Ramos (cell line): Measurements from ENCODE around the gene UBE2E2.

Experiments used
- in situ Hi-C: fragments of 300-500 bp; cut with MboI; formaldehyde crosslinking; loops from one replicate; pipeline ENCODE4 v1.14.3; 2022; ENCODE audit warnings: low sequenced_read_pairs; ENCODE audit not compliant: unreplicated experiment

The UBE2E2 gene

DNA sequence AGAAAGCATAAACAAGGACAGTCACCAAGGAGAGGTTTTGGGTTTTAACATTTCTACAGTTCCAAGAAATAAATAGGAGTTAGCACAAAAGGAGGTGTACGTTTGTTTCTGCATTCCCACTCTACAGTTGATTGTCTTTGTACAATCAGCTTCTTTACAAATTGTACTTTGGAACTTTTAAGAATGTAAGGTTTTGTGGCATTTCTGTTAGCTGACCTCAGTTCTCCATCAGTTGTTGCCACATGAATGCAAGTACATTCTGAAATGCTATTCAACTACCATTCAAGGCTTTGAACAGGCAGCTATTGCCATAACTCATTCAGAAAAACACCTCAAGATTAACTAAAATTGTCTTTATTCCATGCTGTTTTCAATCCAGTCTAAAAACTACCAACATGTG lies 349.4 kb downstream of the UBE2E2 start:
- in situ Hi-C loops: no loop called here

DNA sequence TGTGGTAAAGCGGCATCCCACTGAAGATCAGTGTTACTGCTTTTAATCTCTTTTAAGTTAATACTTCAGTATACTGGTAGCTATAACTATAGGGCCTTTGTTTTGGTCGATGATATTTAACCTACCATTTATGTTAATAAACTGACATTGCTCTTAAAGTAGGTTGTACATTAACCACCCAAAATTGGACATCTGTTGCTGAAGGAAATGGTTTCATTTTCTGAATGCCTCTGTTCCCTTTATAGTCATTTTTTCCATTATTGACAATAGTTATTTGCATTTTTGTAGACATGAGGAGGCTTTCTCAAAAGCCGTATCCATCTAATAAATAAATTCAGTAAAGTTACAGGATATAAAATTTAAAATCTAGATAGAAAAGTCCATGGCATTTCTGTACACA lies 350.2 kb downstream of the UBE2E2 start:
- in situ Hi-C loops: no loop called here

DNA sequence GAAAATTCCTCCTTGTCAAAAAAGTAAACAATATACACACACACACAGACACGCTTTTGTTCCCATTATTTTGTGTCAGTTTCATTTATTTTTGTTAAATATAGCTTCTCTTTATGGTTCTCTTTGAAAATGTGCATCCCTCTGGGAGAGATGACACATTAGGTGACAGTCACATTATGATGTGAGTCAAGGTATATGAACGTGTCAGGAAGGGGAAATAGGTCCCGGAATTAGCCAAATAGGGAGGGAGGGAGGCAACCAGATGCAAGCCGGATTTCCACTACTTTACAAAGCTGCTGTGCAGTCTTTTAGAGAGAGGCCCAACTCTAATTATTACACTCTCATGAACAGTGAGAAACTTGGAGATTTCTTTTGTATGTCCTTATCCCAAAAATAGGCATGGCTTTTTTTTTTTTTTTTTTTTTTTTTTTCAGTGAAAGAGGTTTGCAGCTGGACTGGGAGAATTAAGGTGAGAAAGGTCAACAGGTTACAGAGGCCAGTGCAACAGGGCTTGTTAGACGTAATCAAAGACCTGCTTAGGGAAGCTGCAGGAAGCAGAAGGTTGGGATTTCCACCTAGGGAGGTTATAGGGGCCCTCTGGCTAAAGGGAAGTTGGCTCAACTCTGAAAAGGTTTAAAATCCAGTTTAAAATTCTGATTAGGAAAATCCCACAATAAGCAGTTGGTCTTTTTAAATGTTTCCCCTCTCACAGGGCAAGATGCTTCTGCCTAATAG lies 362.1 kb downstream of the UBE2E2 start:
- in situ Hi-C loops: no loop called here

DNA sequence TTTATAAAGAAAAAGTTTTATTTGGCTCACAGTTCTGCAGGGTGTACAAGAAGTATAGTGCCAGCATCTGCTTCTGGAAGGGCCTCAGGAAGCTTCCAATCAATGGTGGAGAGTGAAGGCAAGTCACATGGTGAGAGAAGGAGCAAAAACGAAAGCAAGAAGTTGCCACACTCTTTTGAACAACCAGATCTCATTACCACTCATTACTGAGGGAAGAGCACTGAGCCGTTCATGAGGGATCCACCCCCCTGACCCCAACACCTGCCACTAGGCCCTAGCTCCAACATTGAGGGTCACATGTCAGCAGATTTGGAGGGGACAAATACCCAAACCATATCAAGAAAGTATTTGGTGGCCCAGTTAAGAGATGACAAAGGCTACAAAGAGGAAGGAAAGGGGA lies 363.4 kb downstream of the UBE2E2 start:
- in situ Hi-C loops: no loop called here

DNA sequence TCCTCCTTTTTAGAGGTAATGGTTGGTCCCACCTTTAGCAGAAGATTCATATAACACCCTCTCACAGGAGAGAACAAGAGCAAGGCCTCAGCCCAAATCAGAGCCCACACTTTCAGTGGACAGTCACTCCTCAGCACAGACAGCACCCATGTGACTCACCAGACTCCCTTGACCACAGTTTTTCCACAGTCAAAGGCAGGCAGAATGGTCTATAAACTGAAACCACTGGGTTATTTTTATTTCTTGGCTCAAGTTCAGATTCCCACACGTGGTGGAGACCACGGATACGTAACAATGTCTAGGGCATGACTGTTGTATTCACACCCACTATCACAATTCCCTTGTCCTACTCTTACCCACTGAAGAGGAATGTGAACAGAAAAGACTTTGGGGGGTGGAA lies 364.8 kb downstream of the UBE2E2 start:
- in situ Hi-C loops: no loop called here

DNA sequence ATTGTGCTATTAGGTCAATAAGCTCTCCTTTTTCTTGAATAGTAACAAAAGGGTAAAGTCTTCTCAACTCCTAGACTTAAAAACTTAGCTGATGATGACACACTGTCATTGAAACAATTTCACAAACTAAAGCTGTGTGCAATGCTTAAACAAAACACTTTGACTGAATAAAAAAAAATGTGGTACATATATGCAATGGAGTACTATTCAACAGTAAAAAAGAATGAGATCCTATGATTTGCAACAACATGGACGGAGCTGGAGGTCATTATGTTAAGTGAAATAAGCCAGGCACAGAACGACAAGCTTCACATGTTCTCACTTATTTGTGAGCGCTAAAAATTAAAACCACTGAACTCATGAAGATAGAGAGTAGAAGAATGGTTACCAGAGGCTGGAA lies 370.7 kb downstream of the UBE2E2 start:
- in situ Hi-C loops: no loop called here

DNA sequence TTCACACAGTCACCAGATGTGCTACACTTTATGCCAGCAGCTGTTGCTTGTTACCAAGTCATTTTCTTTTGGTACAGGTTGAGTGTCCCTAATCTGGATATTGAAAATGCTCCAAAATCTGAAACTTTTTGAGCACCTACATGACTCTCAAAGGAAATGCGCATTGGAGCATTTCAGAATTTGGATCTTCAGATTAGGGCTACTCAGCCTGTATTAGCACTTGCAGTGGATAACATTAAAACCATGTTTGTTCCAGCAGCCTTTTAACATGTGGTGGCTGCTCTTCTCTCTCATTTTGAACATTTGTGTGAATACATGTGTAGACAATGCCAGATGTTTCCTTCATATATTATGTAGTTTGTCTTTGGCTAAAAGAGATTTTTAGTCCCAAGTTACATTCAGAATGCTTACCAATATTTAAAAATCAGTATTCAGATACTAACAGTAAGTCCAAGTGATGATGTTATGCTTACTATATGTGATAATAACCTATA lies 371.7 kb downstream of the UBE2E2 start:
- in situ Hi-C loops: no loop called here

DNA sequence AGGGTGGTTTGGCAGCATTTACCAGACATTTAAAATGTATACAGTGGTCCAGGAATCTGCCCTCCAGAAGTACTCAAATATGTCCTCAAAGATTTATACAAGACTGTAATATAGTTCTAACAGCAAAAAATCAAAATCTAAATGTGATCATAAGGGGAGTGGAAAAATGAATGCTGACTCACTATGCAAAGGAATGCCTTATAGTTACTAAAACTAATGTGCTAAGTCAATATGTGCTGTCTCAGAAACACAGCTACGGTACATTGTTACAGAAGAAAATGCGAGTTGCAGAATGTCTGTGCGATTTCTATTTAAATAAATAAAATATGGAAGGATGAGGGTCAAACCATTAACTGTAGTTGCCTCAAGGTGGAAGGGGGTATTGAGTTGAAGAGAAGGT lies 372.6 kb downstream of the UBE2E2 start:
- in situ Hi-C loops: no loop called here

DNA sequence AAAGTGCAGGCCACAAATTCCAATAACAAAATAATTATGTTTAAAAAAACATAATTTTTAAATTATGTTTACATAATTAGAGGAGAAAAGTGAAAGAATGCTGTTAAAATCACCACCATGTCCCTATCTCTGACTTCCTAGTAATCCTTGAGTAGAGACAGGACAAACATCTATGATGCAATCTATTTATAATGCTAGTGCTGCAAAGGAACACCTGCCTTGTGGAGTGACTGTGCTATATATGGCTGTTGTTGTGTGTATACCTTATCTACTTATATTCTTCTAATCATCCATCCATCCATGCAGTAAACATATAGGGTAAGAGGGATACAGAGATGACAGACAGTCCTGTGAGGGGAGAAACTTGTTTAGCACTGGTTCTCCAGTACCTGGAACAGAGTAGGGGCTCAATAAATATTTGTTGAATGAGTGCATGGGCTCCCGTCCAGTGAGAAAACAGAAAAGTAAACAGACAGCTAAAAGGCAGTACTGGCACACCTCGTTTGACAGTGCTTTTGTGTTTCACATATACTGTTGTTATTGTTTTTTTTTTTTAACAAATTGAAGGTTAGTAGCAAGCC lies 373.3 kb downstream of the UBE2E2 start:
- in situ Hi-C loops: no loop called here

DNA sequence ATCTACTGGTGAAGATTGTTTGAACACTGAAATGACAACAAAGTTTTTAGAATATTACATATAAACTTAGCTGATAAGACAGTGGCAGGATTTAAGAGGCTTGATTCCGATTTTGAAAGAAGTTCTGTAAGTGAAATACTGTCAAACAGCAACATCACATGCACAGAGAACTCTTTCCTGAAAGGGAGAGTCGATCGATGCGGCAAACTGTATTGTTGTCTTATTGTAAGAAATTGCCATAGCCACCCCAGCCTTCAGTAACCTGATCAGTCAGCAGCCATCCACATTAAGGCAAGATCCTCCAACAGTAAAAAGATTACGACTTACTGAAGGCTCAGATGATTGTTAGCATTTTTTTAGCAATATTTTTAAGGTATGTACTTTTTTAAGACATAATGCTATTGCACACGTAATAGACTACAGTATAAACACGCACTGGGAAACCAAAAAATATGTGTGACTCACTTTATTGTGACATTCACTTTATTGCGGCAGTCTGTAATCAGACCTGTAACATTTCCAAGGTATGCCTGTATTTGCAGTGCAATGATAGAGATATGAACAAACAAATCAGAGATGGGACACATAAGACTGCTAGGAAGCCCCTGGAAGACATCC lies 377.1 kb downstream of the UBE2E2 start:
- in situ Hi-C loops: no loop called here

DNA sequence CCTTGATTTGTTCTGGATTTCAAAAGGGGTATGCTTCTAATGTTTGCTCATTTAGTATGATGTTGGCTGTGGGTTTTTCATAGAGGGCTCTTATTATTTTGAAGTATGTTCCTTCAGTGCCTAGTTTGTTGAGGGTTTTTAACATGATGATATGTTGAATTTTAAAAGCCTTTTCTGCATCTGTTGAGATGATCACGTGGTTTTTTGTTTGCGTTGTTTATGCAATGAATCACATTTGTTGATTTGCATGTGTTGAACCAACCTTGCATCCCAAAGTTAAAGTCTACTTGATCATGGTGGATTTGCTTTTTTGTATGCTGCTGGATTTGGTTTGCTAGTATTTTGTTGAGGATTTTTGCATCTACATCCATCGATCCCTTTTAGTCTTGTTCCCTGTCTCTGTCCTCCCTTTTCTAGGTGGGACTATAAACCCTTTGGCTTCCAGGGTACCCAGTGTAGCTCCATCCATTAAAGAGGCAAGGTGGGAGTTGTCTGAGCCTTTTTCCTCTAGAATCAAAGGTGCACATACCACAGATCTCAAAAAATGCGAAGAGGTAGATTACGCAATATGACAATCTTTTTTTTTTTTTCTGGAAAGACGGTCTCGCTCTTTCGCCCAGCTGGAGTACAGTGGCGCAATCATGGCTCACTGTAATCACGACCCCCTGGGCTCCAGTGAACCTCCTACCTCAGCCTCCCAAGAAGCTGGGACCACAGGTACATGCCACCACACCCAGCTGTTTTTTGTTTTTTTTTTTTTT lies 381.0 kb downstream of the UBE2E2 start:
- in situ Hi-C loops: no loop called here

DNA sequence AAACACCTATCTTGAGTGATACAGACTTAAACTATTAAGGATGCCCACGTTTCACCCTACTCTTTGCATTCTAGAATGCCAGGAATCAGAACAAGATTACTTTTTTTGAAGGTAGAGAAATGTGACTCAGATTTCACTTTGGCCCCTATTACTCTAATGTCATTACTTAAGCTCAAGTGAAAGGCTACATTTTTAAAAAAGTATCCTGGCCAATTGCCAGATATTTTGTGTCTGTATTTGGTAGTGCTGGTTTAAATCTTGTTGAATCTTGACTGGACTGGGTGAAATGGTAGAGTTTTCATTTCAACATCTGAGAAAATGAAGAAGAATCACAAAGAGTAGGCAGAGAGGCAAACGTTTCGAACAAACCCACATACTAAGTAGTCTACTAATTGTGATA lies 384.4 kb downstream of the UBE2E2 start:
- in situ Hi-C loops: no loop called here

DNA sequence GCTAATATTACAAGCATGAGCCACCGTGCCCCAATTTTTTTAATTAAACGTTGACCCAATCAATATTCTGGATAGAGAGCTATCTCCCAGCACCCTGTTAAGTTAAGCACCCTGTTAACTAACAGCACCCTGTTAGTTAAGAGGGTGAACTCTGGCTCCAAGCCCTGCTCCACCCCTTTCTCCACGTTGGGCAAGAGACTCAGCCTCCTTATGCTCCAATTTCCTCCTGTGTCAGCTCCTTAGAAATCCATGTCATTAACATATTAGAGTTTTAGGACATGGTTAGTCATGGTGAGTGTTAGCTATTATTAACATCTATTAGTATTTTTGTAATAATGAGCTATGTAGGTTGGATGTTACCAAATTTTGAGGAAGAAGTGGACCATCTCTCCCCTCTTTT lies 385.4 kb downstream of the UBE2E2 start:
- in situ Hi-C loops: no loop called here

DNA sequence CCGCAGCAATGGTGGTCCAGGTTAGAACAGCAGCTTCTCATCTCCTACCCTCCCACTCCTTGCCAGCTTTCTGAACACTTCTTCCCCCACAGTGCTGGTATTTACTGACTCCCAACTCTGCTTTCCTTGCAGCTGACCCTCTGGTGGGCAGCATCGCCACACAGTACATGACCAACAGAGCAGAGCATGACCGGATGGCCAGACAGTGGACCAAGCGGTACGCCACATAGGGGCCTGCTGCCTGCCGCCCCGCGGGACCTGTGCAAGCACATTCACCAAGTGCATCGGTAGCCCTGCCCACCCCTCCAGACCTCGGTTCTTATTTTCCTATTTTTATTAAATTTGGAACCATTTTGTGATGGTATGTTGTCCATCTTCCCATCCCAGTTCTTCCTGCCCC lies 386.5 kb downstream of the UBE2E2 start:
- in situ Hi-C loops: no loop called here

DNA sequence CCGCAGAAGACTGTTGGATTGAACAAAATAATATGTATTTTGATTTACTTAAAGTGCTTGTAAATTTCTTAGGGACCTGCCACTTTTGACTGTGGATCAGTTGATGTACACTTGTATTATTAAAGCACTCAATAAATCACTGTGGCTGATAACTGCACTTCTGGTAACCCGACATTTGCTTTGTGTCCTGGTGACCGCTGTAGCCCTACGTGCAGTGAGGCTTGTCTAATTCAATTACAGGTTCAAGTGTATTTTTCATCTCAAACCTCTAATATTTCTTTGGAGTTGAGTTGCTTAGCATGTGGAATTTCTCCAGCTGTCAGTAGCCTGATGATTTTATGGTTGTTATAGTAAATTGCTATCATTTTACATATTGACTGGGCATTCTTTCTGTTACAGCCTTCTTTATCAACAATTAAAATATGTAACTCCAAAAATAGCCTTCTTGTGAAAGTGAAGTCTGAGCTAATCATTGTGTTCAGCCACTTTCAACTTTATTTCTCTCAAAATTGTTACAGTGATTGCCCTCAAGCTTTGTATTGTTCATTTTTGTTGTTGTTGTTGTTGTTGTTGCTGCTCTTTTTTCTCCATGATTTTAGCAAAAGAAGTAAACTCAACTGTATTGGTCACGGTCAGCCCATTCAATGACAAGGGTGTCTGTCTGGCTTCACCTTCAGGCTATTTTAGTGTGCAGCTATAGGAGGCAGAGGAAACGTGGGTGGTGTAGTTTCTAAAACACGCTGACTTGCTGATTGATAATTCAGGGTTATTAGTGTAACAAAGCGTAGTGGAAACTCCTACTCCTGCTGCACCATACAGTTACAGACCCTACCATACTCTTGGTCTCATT lies 387.5 kb downstream of the UBE2E2 start:
- in situ Hi-C loops: no loop called here

DNA sequence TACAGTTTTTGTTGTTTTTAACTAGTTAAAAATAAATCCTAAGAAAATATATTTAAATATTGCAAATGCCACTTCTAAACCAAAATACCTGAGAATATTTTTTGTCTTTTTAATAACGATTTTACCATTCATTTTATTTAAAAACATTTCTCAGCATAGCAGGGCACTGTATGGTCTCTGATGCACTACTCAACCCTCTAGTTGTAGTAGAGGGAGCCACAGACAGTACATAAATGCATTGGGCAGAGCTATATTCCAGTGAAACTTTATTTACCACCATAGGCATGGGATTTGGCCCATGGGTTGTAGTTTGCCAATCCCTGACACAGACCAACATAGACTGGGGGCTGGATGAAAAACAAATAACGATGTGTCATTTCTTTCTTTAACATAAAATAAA lies 388.2 kb downstream of the UBE2E2 start:
- in situ Hi-C loops: no loop called here

DNA sequence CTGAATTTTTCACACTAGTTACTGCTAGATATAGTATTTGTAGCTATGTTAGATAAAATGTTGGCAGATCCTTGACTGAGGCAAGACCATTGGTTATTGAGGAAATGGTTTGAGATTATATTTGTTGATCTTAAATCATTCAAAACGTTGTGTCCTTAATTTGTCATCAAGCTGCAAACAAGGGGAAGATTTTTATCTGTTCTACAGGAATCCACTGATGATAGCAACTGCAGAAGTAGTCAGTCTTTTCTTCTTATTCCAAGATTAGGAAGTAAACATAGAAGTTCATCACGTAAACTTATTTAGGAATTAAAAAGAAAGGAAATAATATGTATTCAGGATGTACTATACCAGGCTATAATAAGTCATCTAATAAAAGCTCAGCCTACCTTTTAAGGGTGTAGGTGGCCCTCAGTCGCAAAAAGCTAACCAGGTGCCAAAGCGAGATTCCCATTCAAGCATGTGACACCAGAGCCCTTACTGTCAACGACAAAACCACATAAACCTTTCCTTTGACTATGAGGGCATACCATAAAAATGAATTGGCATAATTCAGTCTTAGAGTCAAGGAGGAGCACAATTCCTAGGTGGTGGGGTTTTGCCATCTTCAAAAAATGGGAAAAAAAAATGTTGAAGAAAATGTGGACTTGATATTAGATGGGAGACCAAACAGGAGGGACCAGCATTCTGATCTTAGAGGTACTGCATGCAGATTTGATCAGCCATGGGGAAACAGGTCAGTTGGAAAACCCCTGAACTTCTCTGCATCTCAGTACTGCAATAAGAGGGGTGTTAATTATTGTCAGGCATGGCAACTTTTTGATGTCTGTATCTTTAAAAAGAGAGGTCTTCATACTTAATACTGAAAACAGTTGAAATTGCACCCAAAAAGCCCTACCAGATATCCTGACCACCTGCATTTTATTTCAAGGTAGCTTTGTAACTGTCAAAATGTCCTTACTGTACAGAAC lies 390.1 kb downstream of the UBE2E2 start:
- in situ Hi-C loops: no loop called here

DNA sequence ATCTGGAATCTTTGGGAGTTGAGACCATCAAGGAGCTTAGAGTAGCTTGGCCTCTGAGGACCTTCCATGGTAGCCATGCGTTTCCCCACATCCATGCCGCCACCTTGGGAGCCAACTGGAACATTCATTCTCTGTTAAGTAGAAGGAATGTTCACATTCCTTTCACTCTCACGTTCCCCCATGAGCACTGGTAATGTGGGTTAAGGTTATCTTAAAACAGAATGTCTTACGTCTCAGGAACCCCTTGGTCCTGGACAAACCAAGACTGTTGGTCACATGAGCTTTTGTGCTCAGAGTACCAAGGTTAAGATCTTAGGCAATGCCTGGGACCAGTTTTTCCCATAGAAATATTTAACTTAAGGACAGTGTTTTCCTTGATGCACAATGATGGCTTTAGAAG lies 390.9 kb downstream of the UBE2E2 start:
- in situ Hi-C loops: no loop called here
